ENCODE data around the gene DCXR. TPM values are rescaled to one million over a fixed set of nuclear protein-coding genes. Genes with fewer than 3 reads are reported as not detected.

Gene DCXR
- total RNA-seq, 1 experiment from 2014 or later = 135 TPM

GRCh38 chr17:81998691-81999438 lies 38.6 kb downstream of the DCXR start:
- Histone ChIP-seq H3K27me3 (ENCODE audit: low read length) (no peaks in the 10 kb centered on the region), H3K9me3 (ENCODE audit: low read length) (no peaks in the 10 kb centered on the region), H3K4me3 (ENCODE audit: low read length) (no peak overlapping the region), H3K9me2 (replicated peaks; ENCODE audit: low read length) (no peaks in the 10 kb centered on the region), H3K79me2 (ENCODE audit: low read length) (no peaks in the 10 kb centered on the region), H3F3A (ENCODE audit: low read length, unreplicated experiment) (no peaks in the 10 kb centered on the region), H3K4me2 (ENCODE audit: low read length) (no peak overlapping the region), H4K20me1 (ENCODE audit: low read length) (no peaks in the 10 kb centered on the region), H3K4me1 (ENCODE audit: insufficient read depth, low read length) (peaks cover 12% of the 10 kb centered on the region), H2AFZ (ENCODE audit: low read length) (no peak overlapping the region), H3K36me3 (ENCODE audit: low read depth, low read length) (no peaks in the 10 kb centered on the region), H3K9ac (ENCODE audit: low read length) (no peak overlapping the region), H3K27ac (ENCODE audit: low read length) (no peak overlapping the region)
- ChIA-PET CTCF (no interaction called here), POLR2A (ENCODE audit: unreplicated experiment) (no interaction called here)
- no TSS peak for BruUV-seq (replicated peaks)
- TF ChIP-seq CTCF (conservative IDR thresholded peaks at IDR 0.05; ENCODE audit: low read depth, low read length) = no peak
- TF ChIP-seq EZH2phosphoT487 (IDR thresholded peaks at IDR 0.05; ENCODE audit: borderline replicate concordance, low read length) = no peak
- no peak for TF ChIP-seq EZH2 (IDR thresholded peaks at IDR 0.05; ENCODE audit: low read length, unreplicated experiment)
- intact Hi-C loops (cut with micrococcal nuclease) = no loop called here
- DNase-seq (no peak), ATAC-seq (no peak)

GRCh38 chr17:81998212-81998611 lies 39.3 kb downstream of the DCXR start:
- Histone ChIP-seq H3K79me2 (ENCODE audit: low read length) (no peaks in the 10 kb centered on the region), H3K4me1 (ENCODE audit: insufficient read depth, low read length) (peaks cover 7% of the 10 kb centered on the region), H3K4me3 (ENCODE audit: low read length) (no peak overlapping the region), H3F3A (ENCODE audit: low read length, unreplicated experiment) (no peaks in the 10 kb centered on the region), H3K27ac (ENCODE audit: low read length) (no peak overlapping the region), H3K9ac (ENCODE audit: low read length) (no peak overlapping the region), H2AFZ (ENCODE audit: low read length) (no peak overlapping the region), H3K4me2 (ENCODE audit: low read length) (no peak overlapping the region), H4K20me1 (ENCODE audit: low read length) (no peaks in the 10 kb centered on the region), H3K36me3 (ENCODE audit: low read depth, low read length) (no peaks in the 10 kb centered on the region), H3K9me2 (replicated peaks; ENCODE audit: low read length) (no peaks in the 10 kb centered on the region), H3K27me3 (ENCODE audit: low read length) (no peaks in the 10 kb centered on the region), H3K9me3 (ENCODE audit: low read length) (no peaks in the 10 kb centered on the region)
- no TSS peak for BruUV-seq (replicated peaks)
- intact Hi-C loops (cut with micrococcal nuclease) = no loop called here
- TF ChIP-seq CTCF (conservative IDR thresholded peaks at IDR 0.05; ENCODE audit: low read depth, low read length) (no peak), EZH2 (IDR thresholded peaks at IDR 0.05; ENCODE audit: low read length, unreplicated experiment) (no peak), EZH2phosphoT487 (IDR thresholded peaks at IDR 0.05; ENCODE audit: borderline replicate concordance, low read length) (no peak)
- CTCF ChIA-PET = no interaction called here
- ATAC-seq (no peak), DNase-seq (no peak)
- POLR2A ChIA-PET (ENCODE audit: unreplicated experiment) = no interaction called here

- no peaks in the 10 kb centered on the region for H3K9me3 ChIP-seq (ENCODE audit: low read length)
Measured at GRCh38 chr17:81996757-81997441, 40.6 kb downstream of the DCXR start.

More at GRCh38 chr17:81996757-81997441, 40.6 kb downstream of the DCXR start:
- POLR2A ChIA-PET (ENCODE audit: unreplicated experiment) = no interaction called here
- H3K4me1 ChIP-seq (ENCODE audit: insufficient read depth, low read length) = peaks cover 6% of the 10 kb centered on the region
- TF ChIP-seq EZH2 (IDR thresholded peaks at IDR 0.05; ENCODE audit: low read length, unreplicated experiment) (no peak), CTCF (conservative IDR thresholded peaks at IDR 0.05; ENCODE audit: low read depth, low read length) (no peak), EZH2phosphoT487 (IDR thresholded peaks at IDR 0.05; ENCODE audit: borderline replicate concordance, low read length) (no peak)
- DNase-seq = no peak
- no peaks in the 10 kb centered on the region for H3K9me2 ChIP-seq (replicated peaks; ENCODE audit: low read length)
- ATAC-seq = no peak
- no peak overlapping the region for H3K9ac ChIP-seq (ENCODE audit: low read length)
- H2AFZ ChIP-seq (ENCODE audit: low read length) = no peak overlapping the region
- no peaks in the 10 kb centered on the region for H3K36me3 ChIP-seq (ENCODE audit: low read depth, low read length)
- no peaks in the 10 kb centered on the region for H3K27me3 ChIP-seq (ENCODE audit: low read length)
- CTCF ChIA-PET = no interaction called here
- intact Hi-C loops (cut with micrococcal nuclease) = no loop called here
- H3K27ac ChIP-seq (ENCODE audit: low read length) = no peak overlapping the region
- no peak overlapping the region for H3K4me3 ChIP-seq (ENCODE audit: low read length)
- BruUV-seq (replicated peaks) = no TSS peak
- no peaks in the 10 kb centered on the region for H3F3A ChIP-seq (ENCODE audit: low read length, unreplicated experiment)
- H3K79me2 ChIP-seq (ENCODE audit: low read length) = no peaks in the 10 kb centered on the region
- H3K4me2 ChIP-seq (ENCODE audit: low read length) = no peak overlapping the region
- no peaks in the 10 kb centered on the region for H4K20me1 ChIP-seq (ENCODE audit: low read length)

Data from PC-3 (cell line).